HS-27A (cell line): ENCODE measurements around the gene CDC27.
"Not testable (repeated sequence)": the region's sequence is repeated elsewhere in the genome, so short reads cannot be mapped to it uniquely, and the experiment has no call there.

Experiments
- DNase-seq: peaks from one replicate; pipeline ENCODE4 v3.0.0-alpha.2; 2012; ENCODE audit warnings: low read depth, missing footprints

CDC27 gene

DNA sequence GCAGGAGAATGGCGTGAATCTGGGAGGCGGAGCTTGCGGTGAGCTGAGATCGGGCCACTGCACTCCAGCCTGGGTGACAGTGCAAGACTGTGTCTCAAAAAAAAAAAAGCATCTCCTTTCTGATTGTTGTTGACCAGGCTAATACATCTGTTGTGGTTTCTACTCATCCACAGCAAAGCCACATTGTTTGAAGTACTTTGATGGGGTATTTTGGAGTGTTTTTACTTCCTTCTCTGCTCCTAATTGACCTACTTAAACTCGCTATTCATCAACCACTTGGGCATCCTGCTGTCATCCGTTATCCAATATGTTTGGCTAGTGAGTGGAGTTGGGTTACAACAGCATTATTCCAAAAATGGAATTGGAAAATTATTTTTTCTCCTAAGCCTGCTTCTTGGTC is 3.5 kb upstream of the CDC27 start:
- no peak for DNase-seq

DNA sequence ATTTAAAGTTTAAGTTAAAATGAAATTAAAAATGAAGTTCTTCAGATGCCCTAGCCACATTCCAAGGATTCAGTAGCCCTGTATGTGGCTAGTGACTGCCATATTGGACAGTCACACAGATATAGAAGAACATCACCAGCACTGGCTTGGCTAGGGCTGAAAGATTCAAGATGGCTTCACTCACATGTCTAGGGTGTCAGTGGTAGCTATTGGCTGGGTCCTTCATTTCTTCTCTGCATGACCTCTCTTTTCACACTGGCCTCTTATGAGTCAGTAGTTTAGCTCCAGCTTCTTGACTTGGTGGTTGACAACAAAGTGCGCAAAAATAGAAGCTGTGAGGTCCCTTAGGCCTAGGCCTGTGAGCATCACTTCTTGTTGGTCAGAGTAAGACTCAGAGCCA is 1.7 kb upstream of the CDC27 start:
- no peak for DNase-seq

DNA sequence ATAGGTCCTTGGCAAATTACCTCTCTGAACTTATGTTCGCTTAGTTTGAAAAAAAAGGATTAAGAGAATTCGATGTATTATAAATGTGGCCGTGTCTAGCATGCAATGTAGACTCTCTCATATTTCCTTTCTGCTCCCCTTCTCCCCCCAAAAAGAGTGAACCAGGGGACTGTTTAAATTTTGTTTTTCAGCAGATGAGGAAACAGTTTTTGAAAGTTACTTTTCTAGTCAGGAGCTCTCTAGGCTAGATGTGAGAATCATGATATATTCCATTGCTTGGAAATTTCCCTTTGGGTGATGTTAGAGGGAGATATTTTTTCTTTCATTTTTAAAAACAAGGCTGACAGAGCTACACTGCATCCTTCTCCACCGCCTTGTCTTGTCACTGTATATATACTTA is 1.1 kb upstream of the CDC27 start:
- no peak for DNase-seq

DNA sequence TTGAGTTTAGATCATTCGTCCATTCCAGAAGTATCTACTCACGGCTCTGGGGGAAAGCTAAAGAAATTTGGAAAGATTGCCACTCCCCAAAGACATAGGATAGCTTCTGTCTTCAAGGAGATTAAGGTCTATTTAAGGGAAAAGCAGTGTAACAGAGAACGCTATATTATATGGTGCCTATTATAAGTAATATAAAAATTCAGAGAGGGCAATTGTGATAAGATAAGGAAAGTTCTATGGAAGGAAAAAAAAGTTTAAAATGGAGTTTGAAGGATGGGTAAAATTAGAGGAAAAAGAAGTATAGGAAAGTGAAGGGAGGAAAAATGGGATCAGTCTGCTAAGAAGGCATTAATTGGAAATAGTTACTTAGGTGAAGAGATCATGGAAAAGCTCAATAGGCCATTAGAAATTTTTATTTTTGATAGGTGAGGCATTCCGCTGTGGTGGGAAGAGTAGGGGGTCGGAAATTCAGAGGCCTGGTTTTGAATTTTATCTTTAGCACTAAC is 690 bp upstream of the CDC27 start:
- no peak for DNase-seq

DNA sequence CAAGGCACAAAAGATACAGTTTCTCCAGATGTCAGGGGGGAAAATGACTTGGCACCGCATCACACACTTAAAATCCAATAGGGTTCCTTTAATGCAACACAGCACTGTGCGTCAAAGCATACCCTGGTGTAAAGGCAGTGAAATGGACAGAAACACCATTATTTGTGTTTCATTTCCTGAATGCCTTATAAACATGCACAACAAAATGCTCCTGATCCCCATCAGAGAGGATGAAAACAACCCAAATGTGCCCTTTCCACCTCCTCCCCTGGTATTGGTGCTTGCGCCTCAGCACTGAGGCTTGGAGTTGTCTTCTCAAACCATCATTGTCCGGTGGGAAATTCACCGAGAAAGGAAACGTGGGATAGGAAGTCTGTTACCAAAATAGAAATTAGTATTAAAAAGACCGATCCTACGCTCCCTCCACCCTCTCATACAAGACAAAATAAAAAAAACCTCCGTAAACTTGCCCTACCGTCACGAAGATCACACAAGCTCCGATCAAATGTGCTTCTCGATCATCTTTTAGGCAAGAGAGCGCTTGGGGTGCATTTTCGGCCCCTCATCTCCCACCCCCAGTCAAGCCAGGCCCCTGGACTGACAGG is 722 bp downstream of the CDC27 start:
- peak; percentile 33 for DNase-seq

DNA sequence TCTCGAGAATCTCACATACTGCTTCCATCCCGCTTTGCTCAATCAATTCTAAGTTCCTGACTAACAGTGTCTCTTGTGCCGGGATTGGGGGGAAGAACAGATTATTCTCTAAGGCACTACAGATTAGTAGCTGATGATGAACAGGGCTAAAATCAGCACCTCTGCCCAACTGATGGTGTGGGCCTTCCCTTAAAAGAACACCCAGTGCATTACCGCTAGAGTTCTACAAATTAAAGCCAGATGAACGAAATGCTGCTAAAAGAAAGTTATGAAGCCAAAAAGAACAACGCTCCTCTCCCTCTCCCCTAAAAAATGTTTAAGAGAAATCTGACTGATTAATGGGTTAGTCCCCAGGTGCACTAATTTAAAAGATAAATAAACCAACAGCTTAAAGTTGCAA is 4.4 kb downstream of the CDC27 start:
- no peak for DNase-seq

DNA sequence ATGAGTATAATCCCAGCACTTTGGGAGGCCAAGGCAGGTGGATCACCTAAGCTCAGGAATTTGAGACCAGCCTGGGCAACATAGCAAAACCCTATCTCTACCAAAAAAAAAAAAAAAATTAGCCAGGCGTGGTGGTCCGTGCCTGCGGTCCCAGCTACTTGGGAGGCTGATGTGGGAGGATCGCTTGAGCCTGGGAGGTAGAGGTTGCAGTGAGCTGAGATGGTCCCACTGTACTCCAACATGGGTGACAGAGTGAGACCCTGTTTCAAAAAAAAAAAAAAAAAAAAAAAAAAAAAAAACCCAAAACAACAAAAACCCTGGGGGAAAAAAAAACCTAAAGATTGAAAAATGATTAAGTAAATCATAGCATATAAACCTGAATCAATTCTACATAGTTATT is 8.1 kb downstream of the CDC27 start:
- DNase-seq = not testable (repeated sequence)

DNA sequence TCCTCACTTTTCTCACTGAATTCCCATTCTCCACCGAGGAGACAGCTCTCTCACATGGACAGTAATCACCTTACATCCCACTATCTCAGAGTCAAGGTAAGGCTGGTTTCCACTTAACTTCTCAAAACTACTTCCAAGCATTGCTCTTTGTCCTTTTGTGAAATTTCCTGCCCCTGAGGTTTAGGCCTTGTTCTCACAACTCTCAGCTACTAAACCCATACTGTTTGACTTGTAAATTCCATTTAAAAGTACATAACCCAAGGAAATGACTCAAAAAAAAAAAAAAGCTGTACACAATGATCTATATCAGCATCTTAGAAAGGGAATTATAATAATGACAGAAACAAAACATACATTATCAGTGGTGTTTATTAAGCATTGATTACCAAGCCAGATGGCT is 8.8 kb downstream of the CDC27 start:
- DNase-seq = no peak

DNA sequence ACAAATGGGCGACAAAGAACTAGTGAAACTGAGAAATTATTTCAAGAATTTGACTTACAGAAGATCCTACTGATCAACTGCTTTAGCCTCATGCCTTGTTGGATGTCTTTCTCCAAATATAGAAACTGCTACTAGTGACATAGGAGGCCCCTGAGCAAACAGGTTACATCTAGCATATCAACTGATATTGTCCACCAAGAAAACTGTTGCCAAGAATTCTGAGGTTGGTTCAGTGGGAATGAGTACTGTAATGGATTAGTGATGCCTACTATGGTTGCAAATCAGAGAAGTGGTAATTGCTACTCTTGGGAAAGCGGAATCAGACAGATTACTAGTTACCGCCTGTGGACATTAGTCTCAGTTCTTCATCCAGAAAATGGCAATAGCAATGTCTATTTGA is 10.0 kb downstream of the CDC27 start:
- no peak for DNase-seq

DNA sequence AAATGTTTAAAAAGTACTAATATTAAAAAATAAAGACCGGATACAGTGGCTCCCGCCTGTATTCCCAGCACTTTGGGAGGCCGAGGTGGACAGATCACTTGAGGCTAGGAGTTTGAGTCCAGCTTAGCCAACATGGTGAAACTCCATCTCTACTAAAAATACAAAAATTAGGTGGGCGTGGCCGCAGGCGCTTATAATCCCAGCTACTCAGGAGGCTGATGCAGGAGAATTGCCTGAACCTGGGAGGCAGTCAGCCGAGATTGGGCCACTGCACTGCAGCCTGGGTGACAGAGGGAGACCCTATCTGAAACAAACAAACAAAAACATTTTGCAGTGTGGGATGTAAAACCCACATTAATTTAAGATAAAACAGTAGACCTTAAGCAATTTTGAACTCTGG is 11.8 kb downstream of the CDC27 start:
- DNase-seq = no peak

DNA sequence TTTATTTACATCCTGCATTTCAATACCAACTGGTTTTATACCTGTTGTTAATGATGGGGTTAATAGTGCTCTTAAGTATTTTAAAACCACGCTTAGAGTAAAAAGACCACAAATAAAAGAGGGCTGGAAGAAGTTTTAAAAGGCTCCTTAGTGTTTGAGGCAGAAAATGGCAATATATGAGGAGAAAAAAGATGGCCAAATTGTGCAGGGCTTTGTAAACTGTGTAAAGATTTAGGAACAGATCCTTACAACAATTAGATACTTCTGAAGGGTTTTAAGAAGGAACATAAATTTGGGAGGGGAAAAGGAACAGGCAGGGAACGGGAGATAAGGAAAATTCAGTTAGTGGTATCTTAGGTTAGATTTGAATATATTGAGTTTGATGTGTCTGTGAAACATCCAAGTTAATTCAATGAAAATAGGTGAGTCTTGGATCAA is 12.7 kb downstream of the CDC27 start:
- no peak for DNase-seq

DNA sequence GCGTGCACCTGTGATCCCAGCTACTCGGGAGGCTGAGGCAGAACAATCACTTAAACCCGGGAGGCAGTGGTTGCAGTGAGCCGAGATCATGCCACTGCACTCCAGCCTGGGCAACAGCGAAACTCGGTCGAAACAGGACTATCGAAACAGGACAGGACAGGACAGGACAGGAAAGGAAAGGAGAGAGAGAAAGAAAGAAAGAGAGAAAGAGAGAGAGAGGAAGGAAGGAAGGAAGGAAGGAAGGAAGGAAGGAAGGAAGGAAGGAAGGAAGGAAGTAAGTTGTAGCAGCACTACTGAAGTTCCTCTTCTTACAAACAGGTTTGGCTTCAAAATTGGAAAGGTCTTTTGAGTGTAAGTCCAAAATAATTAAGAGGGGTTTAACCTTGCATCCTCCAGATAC is 14.3 kb downstream of the CDC27 start:
- not testable (repeated sequence) for DNase-seq

DNA sequence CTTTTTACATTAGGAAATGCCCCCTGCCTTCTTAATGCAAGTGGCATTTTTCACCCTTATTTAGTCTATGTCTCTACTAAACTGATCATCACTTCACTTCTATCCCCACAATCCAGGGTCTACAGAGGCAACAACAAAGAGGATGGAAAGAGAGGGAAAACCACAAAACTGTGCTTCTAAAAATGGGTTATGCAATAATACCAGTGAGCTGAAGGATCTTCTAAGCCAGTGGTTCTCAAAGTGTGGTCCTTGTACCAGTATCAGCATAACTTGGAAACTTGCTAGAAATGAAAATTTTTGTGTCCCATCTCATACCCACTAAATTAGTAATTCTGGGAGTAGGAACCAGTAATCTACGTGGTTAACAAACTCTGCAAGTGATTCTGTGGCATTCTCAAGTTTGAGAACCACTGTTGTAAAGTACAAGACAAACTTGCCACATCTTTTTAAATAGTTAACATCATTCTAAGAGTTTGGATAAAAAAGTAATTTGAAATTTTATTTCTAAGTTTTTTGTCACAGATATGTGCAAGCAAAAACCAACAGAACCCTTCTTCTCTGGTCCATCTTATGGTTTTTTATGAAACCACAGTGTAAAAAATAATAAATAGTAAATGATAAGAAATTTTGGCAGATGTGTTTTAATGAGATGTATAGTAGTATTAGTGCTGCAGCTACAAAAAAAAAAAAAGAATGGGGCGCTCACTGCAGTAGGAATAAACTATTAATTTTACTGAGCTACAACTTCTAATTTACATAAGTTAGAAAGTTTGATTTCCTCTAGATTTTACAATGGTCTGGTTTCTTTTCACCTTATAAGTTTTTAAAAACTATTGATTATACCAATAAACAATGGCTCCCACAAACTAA is 16.2 kb downstream of the CDC27 start:
- DNase-seq = no peak

DNA sequence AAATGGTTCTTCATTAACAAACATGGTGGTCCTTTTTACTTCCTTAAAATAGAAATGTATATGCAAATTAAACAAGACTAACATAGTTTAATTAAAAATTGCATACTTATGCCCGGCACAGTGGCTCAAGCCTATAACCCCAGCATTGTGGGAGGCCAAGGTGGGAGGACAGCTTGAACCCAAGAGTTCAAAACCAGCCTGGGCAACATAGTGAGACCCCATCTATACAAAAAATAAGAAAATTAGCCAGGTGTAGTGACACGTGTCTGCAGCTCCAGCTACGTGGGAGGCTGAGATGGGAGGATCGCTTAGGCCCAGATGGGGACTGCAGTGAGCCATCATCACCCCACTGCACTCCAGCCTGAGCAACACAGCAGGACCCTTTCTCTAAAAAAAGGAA is 18.4 kb downstream of the CDC27 start:
- no peak for DNase-seq

DNA sequence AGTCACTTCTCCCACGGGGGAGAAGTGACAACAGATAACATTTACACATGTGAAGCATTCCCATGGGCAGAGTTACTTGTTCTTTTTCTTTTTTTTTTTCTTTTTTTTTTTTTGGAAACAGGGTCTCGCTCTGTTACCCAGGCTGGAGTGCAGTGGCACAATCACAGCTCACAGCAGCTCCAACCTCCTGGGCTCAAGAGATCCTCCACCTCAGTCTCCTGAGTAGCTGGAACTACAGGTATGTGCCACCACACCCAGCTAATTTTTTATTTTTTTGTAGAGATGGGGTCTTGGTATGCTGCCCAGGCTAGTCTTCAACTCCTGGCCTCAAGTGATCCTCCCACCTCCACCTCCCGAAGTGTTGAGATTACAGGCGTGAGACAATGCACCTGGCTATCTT is 20.2 kb downstream of the CDC27 start:
- DNase-seq = not testable (repeated sequence)

DNA sequence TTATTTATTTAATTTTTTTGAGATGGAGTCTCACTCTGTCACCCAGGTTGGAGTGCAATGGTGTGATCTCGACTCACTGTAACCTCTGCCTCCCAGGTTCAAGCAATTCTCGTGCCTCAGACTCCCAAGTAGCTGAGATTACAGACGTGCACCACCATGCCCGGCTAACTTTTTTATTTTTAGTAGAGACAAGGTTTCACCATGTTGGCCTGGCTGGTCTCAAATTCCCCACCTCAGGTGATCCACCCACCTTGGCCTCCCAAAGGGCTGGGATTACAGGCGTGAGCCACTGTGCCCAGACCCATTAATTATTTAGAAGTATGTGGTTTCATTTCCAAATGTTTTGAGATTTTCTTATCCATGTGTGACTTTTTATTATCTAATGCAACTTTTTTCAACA is 22.2 kb downstream of the CDC27 start:
- DNase-seq = not testable (repeated sequence)

DNA sequence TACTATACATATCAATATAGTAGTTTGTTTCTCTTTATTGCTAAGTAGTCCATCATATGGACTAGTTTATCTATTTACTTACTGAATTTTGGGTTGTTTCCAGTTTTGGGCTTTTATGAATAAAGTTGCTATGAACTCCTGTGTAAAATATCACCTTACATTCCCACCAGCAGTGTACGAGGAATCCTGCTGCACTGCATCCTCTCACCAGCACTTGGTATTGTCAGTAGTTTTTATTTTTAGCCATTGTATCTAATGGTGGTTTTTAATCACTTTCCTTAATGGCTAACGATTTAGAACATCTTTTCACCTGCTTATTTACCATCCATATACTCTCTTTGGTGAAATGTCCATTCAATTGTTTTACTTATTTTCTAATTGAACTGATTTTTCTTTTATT is 24.0 kb downstream of the CDC27 start:
- DNase-seq = no peak

DNA sequence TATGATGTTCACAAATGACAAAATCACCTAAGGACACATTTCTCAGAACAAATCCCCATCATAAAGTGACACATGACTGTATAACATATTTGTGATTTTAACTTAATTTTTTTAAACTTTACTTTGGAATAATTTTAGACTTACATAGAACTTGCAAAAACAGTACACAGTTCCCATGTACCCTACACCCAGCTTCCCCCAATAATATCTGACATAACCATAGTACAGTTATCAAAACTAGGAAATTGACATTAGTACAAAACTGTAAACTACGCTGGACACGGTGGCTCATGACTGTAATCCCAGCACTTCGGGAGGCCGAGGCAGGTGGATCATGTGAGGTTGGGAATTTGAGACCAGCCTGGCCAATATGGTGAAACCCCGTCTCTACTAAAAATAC is 24.8 kb downstream of the CDC27 start:
- no peak for DNase-seq

DNA sequence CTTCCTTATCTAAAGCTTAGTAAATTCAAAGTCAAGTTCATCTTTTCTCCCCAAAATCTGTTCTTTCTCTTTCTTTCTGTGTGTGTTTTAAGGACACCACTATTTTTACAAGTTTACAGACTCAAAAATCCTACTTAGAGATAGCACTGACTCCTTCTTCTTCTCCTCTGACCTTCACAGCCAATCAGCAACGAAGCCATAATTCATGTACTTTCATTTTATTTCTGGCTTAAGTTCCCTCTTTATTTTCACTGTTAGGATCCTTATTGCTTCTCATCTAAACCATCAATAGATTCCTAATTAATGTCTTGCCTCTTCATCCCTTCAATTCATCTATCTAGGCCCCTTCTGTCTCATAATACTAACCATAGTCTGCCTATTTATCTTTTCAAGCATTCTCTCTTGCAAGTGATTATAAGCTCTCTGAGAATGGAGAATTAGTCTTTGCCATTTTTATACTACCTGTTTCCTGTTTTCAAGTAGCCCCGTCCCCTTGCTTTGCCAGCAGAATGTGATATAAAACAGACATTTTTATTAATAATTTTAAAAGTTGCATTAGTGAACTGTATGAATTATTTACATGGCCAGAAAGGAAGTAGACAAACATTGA is 27.0 kb downstream of the CDC27 start:
- no peak for DNase-seq

DNA sequence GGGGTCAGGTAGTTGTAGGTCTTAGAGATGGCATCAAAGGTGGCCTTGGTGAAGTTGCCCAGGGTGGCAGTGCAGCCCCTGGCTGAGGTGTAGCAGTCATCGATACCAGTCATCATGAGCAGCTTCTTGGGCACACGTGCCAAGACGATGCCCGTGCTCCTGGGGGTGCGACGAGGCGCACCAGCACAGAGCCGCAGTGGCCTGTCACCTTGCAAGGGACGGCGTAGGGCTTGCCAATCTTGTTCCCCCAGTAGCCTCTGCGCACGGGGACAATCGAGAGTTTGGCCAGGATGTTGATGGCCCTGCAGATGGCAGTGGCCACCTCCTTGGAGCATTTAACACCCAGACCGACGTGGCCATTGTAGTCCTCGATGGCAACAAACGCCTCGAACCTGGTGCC is 29.8 kb downstream of the CDC27 start:
- no peak for DNase-seq

DNA sequence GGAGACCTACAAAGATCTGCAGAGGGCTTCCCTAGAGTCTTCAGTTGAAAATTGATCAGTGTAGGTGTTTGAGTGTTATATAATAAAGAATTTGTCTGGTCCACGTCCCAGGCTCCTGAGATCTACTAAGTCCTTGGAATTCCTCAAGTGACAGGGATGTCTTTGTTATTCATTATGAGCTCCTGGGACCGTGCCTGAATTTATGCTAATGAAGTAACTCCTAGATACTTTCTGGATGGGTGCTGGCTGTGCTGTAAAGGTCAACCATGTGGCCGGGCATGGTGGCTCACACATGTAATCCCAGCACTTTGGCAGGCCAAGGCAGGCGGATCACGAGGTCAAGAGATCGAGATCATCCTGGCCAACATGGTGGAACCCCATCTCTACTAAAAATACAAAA is 43.7 kb downstream of the CDC27 start:
- DNase-seq = no peak

DNA sequence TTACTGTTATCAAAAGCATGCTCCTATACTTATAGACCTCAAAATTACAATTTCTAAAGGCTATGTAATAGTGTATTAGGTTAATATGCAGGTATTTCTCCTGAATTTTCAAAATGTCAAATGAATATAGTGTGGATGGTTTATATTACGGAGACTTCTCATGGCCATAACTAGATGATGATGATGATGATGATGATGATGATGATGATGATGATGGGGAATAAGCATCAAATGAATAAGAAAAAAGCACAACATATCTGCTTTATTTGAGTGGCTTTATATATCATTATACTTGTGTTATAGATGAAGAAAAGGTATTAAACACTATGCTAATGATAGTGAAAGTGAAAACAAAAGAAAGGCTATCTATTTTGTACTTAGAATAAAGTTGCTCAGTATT is 53.9 kb downstream of the CDC27 start:
- DNase-seq = no peak

DNA sequence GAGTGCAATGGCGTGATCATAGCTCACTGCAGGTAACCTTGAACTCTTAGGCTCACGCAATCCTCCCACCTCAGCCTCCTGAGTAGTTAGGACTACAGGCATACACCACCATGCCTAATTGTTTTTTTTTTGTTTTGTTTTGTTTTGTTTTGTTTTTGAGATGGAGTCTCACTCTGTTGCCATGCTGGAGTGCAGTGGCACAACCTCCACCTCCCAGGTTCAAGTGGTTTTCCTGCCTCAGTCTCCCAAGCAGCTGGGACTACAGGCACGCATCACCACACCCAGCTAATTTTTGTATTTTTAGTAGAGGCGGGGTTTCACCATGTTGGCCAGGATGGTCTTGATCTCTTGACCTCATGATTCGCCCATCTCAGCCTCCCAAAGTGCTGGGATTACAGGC is 54.7 kb downstream of the CDC27 start:
- DNase-seq = not testable (repeated sequence)
